GM19452 (cell line): ENCODE measurements around the gene SPIRE1.
"Not testable (repeated sequence)": the region's sequence is repeated elsewhere in the genome, so short reads cannot be mapped to it uniquely, and the experiment has no call there.

Experiments used
- ATAC-seq: cut with Tn5 transposase; IDR thresholded peaks from one replicate; pipeline ENCODE4 v1.9.1; 2021; ENCODE audit not compliant: unreplicated experiment

Gene SPIRE1

GRCh38 chr18:12423393-12423792 lies 234.5 kb downstream of the SPIRE1 start:
- ATAC-seq: no peak

GRCh38 chr18:12422936-12423335 lies 235.0 kb downstream of the SPIRE1 start:
- no peak for ATAC-seq

- no peak for ATAC-seq
Observed at GRCh38 chr18:12421732-12422131, 236.2 kb downstream of the SPIRE1 start.

DNA sequence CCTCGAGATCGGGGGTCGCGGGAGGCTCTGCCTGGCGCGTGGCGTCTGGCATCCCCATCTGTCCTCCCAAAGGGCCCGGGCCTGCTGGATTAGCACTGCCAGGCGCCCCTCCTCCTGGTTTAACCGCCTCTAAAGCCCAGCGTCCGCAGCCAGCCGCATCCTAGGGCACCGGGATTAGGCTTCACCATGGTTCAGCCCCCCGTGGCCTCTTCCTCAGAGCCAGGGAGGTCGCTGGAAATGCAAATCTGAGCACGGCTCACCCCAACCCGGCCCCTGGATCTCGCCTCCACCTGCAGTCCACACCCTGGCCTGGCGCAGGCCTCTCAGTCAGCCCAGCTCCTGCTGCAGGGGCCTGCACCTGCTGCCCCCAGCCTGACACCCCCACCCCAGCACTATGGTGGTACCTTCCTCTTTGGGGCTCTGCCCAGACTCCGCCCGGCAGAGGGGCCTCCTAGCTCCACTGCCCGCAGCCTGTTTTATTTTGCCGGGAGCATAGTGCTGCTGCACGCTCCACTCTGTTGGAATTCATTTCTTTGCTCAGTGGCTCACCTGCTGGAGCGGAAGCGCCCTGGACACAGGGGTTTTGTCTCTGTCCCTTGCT lies 237.0 kb downstream of the SPIRE1 start:
- ATAC-seq: no peak

- no peak for ATAC-seq
Observed at GRCh38 chr18:12417687-12418086, 240.2 kb downstream of the SPIRE1 start.

GRCh38 chr18:12416098-12416729 lies 241.7 kb downstream of the SPIRE1 start:
- ATAC-seq: no peak

- no peak for ATAC-seq
Observed at GRCh38 chr18:12411456-12411855, 246.5 kb downstream of the SPIRE1 start.

DNA sequence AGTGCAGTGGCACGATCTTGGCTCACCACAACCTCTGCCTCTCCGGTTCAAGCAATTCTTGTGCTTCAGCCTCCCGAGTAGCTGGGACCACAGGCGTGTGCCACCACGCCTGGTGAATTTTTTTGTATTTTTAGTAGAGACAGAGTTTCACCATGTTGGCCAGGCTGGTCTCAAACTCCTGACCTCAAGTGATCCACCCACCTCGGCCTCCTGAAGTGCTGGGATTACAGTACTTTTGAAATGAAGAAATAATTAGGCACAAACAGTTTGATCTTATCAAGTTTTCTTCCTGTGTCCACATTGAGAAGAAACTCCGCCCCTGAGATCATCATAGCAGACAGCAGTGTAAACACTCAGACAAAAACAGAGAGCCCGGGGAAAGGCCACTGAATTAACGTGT lies 247.2 kb downstream of the SPIRE1 start:
- ATAC-seq: not testable (repeated sequence)

- no peak for ATAC-seq
Observed at GRCh38 chr18:12410081-12410481, 247.8 kb downstream of the SPIRE1 start.

GRCh38 chr18:12409469-12409868 lies 248.4 kb downstream of the SPIRE1 start:
- no peak for ATAC-seq

- no peak for ATAC-seq
Observed at GRCh38 chr18:12408247-12408869, 249.5 kb downstream of the SPIRE1 start.

DNA sequence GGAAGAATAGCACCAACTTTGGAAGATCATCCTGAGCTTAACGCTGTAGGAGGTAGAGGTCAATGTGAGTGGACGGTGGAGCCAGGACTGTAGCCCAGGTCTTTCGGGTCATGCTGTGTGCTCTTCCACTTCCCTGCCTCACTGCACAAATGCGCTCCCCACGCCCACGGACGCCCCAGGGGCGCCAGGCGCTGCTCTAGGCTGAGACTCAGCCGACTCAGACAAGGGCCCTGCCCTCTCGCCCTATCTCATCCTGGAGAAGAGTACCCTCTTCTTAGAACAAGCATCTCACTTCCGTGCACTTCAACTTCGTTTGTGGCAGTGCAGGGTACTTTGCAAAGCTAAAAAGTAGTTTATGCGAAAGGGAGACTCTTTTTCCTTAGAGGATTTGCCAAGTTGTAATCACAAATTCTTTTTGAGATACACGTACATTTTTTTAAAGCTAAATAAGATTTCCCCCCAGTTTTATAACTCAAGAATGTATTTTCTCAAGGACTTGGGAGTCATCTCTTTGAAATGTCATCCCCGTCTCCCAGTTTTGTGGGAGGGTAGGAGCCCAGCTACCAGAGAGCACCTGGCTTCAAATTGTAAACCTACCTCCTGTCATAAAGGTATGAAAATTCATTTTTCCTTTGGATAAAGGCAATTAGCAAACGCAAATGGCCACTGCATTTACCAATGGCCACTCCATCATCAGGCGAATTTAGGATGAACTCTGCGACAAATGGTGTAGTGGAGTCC lies 251.4 kb downstream of the SPIRE1 start:
- ATAC-seq: no peak

GRCh38 chr18:12405066-12405465 lies 252.8 kb downstream of the SPIRE1 start:
- ATAC-seq: no peak

GRCh38 chr18:12403601-12404506 lies 254.1 kb downstream of the SPIRE1 start:
- ATAC-seq: no peak

- no peak for ATAC-seq
Observed at GRCh38 chr18:12401881-12402280, 256.0 kb downstream of the SPIRE1 start.

- ATAC-seq: no peak
Observed at GRCh38 chr18:12399231-12399630, 258.7 kb downstream of the SPIRE1 start.

DNA sequence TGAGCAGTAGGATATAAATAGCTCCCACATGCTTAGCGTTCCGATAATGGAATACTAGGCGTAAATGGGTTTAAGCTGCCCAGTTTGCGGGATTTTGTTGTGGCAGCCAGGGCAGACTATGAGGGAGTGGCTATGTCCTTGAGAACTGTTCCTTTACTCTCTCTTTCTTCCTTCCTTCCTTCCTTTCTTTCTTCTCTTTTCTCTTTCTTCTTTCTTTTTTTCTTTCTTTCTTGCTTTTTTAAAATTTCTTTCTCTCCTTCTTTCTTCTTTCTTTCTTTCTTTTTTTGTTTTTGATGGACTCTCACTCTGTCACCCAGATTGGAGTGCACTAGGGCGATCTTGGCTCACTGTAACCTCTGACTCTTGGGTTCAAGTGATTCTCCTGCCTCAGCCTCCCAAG lies 259.3 kb downstream of the SPIRE1 start:
- ATAC-seq: no peak

GRCh38 chr18:12397793-12398192 lies 260.1 kb downstream of the SPIRE1 start:
- ATAC-seq: no peak

DNA sequence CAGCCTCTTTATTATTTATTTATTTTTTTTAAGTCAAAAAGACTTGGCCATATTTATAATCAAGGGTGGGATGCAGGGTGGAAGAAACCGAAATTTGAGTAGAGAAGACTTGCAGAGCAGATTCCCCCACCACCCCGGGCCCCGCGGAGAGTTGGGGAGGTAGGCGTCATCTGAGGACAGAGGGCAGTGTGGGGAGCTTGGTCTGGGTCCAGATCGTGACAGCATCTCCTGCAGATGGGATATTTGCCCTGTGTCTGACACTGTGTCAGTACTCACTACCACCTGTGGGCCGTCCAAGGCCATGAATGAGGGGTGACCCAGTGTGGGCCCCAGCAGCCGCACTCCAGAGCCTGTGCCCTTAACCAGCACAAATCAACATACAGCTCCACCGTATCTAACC lies 260.7 kb downstream of the SPIRE1 start:
- ATAC-seq: no peak
